Measurements from ENCODE around the gene EIF3A. TPM values are rescaled to one million over a fixed set of nuclear protein-coding genes. Genes with fewer than 3 reads are reported as not detected.
A peak's percentile ranks its signal among the peaks of the same experiment; 100 is the strongest.

The EIF3A gene
- polyA plus RNA-seq, 3 donors, result 18.8 to 49.1 (median 24.2) TPM

GRCh38 chr10:119070395-119071165, 10.0 kb downstream of the EIF3A start:
- H3K36me3 ChIP-seq (replicated peaks in 1 of 2; ENCODE audit: control insufficient read depth in 1 of 2, insufficient read depth in 2 of 2, low read length in 2 of 2), result peaks cover 76 to 86% of the 10 kb centered on the region in 2 donors
- peaks cover 100% of the 10 kb centered on the region for H3K79me2 ChIP-seq (ENCODE audit: insufficient read depth, low read length)
- H3K36me3 Mint-ChIP-seq, result peaks cover 66 to 83% of the 10 kb centered on the region in 2 donors
- no peak for DNase-seq
- no peak overlapping the region for H3K9ac ChIP-seq (ENCODE audit: insufficient read depth, low read length, poor library complexity, severe bottlenecking)
- no peak overlapping the region for H3K27ac ChIP-seq (ENCODE audit: low read depth in 1 of 2, low read length in 2 of 2)
- H3K9me3 Mint-ChIP-seq, result no peaks in the 10 kb centered on the region
- no peak overlapping the region for H3K4me3 ChIP-seq (replicated peaks in 1 of 3; ENCODE audit: low read depth in 2 of 3, low read length in 3 of 3)
- intact Hi-C loops (cut with micrococcal nuclease), result no loop called here
- peaks cover 0 to 5% of the 10 kb centered on the region in 2 donors for H3K4me1 ChIP-seq (ENCODE audit: control insufficient read depth in 1 of 2, insufficient read depth in 2 of 2, low read length in 2 of 2)
- H4K20me1 ChIP-seq (ENCODE audit: insufficient read depth, low read length), result peaks cover 98% of the 10 kb centered on the region
- H3K9me3 ChIP-seq (replicated peaks in 1 of 2; ENCODE audit: control insufficient read depth in 1 of 2, insufficient read depth in 1 of 2, low read length in 2 of 2), result no peaks in the 10 kb centered on the region
- no peak overlapping the region for H3K4me3 Mint-ChIP-seq
- no peaks in the 10 kb centered on the region for H3K27me3 ChIP-seq (ENCODE audit: control insufficient read depth in 2 of 2, insufficient read depth in 2 of 2, low read length in 2 of 2)
- WGBS (ENCODE audit: insufficient coverage), result 100% methylated on average over 1 of the region's 9 CpGs
- peak overlapping the region in 3 of 7 donors; percentile 16 to 42 (median 30) for H3K27ac Mint-ChIP-seq
- H3K27me3 Mint-ChIP-seq (ENCODE audit: low read depth in 3 of 3), result no peaks in the 10 kb centered on the region
- H2AFZ ChIP-seq (ENCODE audit: insufficient read depth, low read depth, low read length, poor library complexity, severe bottlenecking), result no peak overlapping the region
- peaks cover 7% of the 10 kb centered on the region for H3K4me1 Mint-ChIP-seq
- H3K4me2 ChIP-seq (replicated peaks; ENCODE audit: extremely low read depth, low read length, poor library complexity, severe bottlenecking), result no peak overlapping the region
- no peak for TF ChIP-seq CTCF (IDR thresholded peaks at IDR 0.05)

- Histone ChIP-seq H3K9me3 (replicated peaks in 1 of 2; ENCODE audit: control insufficient read depth in 1 of 2, insufficient read depth in 1 of 2, low read length in 2 of 2) (no peaks in the 10 kb centered on the region), H3K4me1 (ENCODE audit: control insufficient read depth in 1 of 2, insufficient read depth in 2 of 2, low read length in 2 of 2) (no peaks in the 10 kb centered on the region), H2AFZ (ENCODE audit: insufficient read depth, low read depth, low read length, poor library complexity, severe bottlenecking) (no peak overlapping the region), H3K27me3 (ENCODE audit: control insufficient read depth in 2 of 2, insufficient read depth in 2 of 2, low read length in 2 of 2) (no peaks in the 10 kb centered on the region), H3K36me3 (replicated peaks in 1 of 2; ENCODE audit: control insufficient read depth in 1 of 2, insufficient read depth in 2 of 2, low read length in 2 of 2) (peaks cover 97 to 100% of the 10 kb centered on the region in 2 donors), H4K20me1 (ENCODE audit: insufficient read depth, low read length) (peaks cover 99% of the 10 kb centered on the region), H3K27ac (ENCODE audit: low read depth in 1 of 2, low read length in 2 of 2) (no peak overlapping the region), H3K9ac (ENCODE audit: insufficient read depth, low read length, poor library complexity, severe bottlenecking) (no peak overlapping the region), H3K4me3 (replicated peaks in 1 of 3; ENCODE audit: low read depth in 2 of 3, low read length in 3 of 3) (no peak overlapping the region), H3K79me2 (ENCODE audit: insufficient read depth, low read length) (peaks cover 100% of the 10 kb centered on the region), H3K4me2 (replicated peaks; ENCODE audit: extremely low read depth, low read length, poor library complexity, severe bottlenecking) (no peak overlapping the region)
- H3K27me3 Mint-ChIP-seq (ENCODE audit: low read depth in 3 of 3), result no peaks in the 10 kb centered on the region
- H3K36me3 Mint-ChIP-seq, result peaks cover 87 to 100% of the 10 kb centered on the region in 2 donors
- H3K4me3 Mint-ChIP-seq, result no peak overlapping the region
- H3K27ac Mint-ChIP-seq, result peak overlapping the region in 2 of 7 donors; percentile 6 to 28
- TF ChIP-seq CTCF (IDR thresholded peaks at IDR 0.05), result no peak
- H3K9me3 Mint-ChIP-seq, result no peaks in the 10 kb centered on the region
- DNase-seq, result no peak
- WGBS (ENCODE audit: insufficient coverage), result no CpG with 5 or more reads among the region's 2 CpGs
- intact Hi-C loops (cut with micrococcal nuclease), result no loop called here
- H3K4me1 Mint-ChIP-seq, result peaks cover 4% of the 10 kb centered on the region
Observed at GRCh38 chr10:119061926-119062325, 18.7 kb downstream of the EIF3A start.
